GM19240 (cell line): ENCODE data around the gene FAM219A.

ENCODE experiments used
- DNase-seq: peaks from one replicate; pipeline ENCODE4 v3.0.0; 2011; ENCODE audit warnings: low spot score; ENCODE audit not compliant: insufficient read length

Gene FAM219A

DNA sequence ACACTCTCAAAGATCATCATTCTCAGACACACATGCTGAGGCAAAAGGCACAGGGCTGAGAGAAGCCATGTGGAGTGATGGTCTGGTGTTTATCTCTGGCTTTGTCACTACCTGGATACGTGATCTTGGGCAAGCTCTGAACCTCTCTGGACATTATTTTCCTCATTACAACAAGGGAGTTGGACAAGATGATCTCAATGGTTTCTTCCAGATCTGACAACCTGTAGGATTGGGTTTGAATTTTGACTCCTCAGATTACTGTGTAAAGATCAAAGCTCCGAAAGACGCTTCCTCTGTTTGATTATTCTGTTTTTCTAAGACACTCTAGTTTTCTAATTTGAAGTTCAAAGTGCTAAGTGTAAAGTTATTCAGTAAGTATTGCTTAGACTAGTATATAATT is 109.0 kb downstream of the FAM219A start:
- no peak for DNase-seq
